KG1 (cell line): ENCODE data around the gene ZBTB16.

ENCODE experiments used
- DNase-seq: peaks from one replicate; lab custom pipeline; 2025; lab: John Stamatoyannopoulos, UW

Gene ZBTB16

GRCh38 chr11:114130629-114131277 lies 71.2 kb downstream of the ZBTB16 start:
- DNase-seq: no peak

GRCh38 chr11:114131461-114131864 lies 72.0 kb downstream of the ZBTB16 start:
- DNase-seq: no peak

- DNase-seq: no peak
Observed at GRCh38 chr11:114132417-114132816, 72.9 kb downstream of the ZBTB16 start.

- no peak for DNase-seq
Observed at GRCh38 chr11:114132944-114133394, 73.5 kb downstream of the ZBTB16 start.

- DNase-seq: no peak
Observed at GRCh38 chr11:114133548-114134329, 74.2 kb downstream of the ZBTB16 start.

- no peak for DNase-seq
Observed at GRCh38 chr11:114134870-114135269, 75.4 kb downstream of the ZBTB16 start.

- no peak for DNase-seq
Observed at GRCh38 chr11:114135737-114136151, 76.2 kb downstream of the ZBTB16 start.

- no peak for DNase-seq
Observed at GRCh38 chr11:114136686-114137640, 77.5 kb downstream of the ZBTB16 start.

- DNase-seq: no peak
Observed at GRCh38 chr11:114137838-114138237, 78.3 kb downstream of the ZBTB16 start.

- DNase-seq: no peak
Observed at GRCh38 chr11:114138411-114138810, 78.9 kb downstream of the ZBTB16 start.

- DNase-seq: no peak
Observed at GRCh38 chr11:114140826-114141225, 81.3 kb downstream of the ZBTB16 start.

- DNase-seq: no peak
Observed at GRCh38 chr11:114141863-114142580, 82.5 kb downstream of the ZBTB16 start.

- no peak for DNase-seq
Observed at GRCh38 chr11:114142707-114143106, 83.2 kb downstream of the ZBTB16 start.

- no peak for DNase-seq
Observed at GRCh38 chr11:114145166-114145775, 85.8 kb downstream of the ZBTB16 start.

GRCh38 chr11:114147375-114148012 lies 88.0 kb downstream of the ZBTB16 start:
- DNase-seq: no peak

- DNase-seq: no peak
Observed at GRCh38 chr11:114148013-114148382, 88.5 kb downstream of the ZBTB16 start.

- DNase-seq: no peak
Observed at GRCh38 chr11:114149689-114150407, 90.3 kb downstream of the ZBTB16 start.

- DNase-seq: no peak
Observed at GRCh38 chr11:114150671-114151070, 91.2 kb downstream of the ZBTB16 start.

GRCh38 chr11:114151631-114152030 lies 92.1 kb downstream of the ZBTB16 start:
- no peak for DNase-seq

- DNase-seq: no peak
Observed at GRCh38 chr11:114152162-114152561, 92.7 kb downstream of the ZBTB16 start.
